DLD1 (cell line): ENCODE measurements around the gene SYNE1.
"Not testable (repeated sequence)": the region's sequence is repeated elsewhere in the genome, so short reads cannot be mapped to it uniquely, and the experiment has no call there.

Experiments
- in situ Hi-C: cut with HindIII; loops from 2 replicates; pipeline ENCODE4 v1.10.0; 2017; ENCODE audit warnings: low sequenced_read_pairs

The SYNE1 gene

DNA sequence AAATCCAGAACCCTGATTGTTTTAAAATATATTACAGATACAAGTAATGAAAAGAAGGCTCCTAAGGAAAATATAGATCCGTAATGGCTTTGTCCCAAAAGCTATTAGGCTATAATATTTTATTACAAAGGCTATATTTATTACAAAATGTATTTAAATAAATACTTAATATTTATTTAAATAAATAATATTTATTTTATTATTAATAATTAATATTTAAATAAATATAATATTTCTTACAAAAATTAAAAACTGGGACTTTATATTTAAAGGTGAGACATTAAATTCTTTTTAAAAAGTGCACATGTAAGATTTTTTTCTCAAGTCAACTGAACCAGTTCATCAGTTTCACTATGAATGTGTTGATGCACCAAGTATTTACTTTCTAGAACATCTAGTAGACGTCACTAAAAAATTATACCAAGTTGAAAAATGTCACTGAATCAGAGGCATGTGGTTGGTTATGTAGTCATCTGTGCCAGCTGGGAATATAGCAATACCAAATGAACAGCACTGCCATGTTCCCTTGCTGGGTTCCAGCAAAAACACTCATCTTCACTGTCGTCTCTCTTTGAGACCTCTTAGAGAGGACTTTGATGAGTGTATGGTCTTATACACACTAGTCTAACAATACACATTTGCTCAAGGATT lies 550.8 kb downstream of the SYNE1 start:
- in situ Hi-C loops: no loop called here

DNA sequence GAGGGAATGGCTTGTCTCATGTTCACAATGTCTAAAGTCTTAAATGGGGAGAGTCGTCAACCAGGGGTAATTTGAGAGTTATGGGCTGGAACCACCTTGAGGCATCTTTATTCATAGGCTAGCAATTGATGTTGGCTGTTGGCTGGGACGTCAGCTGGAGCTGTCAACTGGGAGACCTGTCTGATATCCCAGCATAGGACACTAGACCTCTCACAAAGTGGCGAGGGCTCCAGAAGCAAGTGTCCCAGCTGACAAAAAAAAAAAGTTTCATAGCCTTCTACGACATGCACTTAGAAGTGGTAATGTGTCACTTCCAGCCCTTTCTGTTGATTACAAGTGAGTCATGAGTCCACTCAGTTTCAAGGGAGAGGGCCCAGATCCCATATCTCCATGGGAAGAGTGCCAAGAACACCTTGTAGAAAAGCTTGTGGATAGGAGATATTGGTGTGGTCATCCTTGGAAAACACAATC lies 551.7 kb downstream of the SYNE1 start:
- in situ Hi-C loops: no loop called here

DNA sequence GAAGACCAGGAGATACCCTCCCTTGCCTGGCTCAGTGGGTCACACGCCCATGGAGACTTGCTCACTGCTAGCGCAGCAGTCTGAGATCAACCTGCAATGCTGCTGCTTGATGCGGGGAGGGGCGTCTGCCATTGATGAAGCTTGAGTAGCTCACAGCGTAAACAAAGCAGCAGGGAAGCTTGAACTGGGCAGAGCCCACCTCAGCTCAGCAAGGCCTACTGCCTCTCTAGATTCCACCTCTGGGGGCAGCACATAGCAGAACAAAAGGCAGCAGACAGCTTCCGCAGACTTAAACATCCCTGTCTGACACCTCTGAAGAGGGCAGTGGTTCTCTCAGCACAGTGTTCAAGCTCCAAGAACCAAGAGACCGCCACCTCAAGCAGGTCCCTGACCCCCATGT lies 558.4 kb downstream of the SYNE1 start:
- in situ Hi-C loops: no loop called here

DNA sequence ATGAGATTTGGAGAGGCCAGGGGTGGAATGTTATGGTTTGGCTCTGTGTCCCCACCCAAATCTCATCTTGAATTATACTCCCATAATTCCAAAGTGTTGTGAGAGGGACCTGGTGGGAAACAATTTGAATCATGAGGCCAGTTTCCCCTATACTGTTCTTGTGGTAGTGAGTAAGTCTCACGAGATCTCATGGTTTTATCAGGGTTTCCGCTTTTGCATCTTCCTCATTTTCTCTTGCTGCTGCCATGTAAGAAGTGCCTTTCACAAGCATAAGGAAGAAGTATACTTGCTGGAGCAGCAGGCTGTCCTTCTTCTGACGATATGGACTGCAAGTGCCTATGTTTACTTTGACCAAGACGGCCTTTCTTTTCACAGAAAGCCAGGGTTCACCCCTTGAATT lies 559.2 kb downstream of the SYNE1 start:
- in situ Hi-C loops: no loop called here

DNA sequence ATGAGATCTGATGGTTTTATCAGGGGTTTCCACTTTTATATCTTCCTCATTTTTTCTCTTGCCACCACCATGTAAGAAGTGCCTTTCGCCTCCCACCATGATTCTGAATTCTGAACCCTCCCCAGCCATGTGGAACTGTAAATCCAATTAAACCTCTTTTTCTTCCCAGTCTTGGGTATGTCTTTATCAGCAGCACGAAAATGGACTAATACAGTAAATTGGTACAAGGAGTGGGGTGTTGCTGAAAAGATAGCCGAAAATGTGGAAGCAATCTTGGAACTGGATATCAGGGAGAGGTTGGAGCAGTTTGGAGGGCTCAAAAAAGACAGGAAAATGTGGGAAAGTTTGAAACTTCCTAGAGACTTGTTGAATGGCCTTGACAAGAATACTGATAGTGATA lies 560.9 kb downstream of the SYNE1 start:
- in situ Hi-C loops: not testable (repeated sequence)

DNA sequence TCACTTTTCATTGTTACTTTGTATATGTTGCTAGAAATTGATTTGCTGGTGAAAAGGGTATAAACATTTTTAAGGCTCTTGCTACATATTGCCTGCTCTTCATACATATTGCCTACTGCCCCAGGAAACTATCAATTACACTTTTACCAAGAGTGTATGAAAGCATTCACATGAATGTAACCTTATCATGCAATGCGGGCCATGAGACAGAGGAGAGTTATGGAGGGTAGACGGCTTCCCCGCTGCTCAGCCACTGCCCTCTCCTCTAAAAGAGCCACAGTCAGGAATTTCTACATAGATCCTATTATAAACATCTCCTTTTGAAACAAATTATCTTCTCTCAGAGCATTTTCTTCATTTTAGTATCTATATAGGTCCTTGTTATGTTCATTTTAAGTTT lies 565.3 kb downstream of the SYNE1 start:
- in situ Hi-C loops: no loop called here
